GM21360 (cell line): ENCODE data around the gene TOR3A.

ENCODE experiments used
- ATAC-seq: cut with Tn5 transposase; IDR thresholded peaks from one replicate; pipeline ENCODE4 v1.9.1; 2021; ENCODE audit warnings: mild to moderate bottlenecking, moderate library complexity; ENCODE audit not compliant: unreplicated experiment

The TOR3A gene

DNA sequence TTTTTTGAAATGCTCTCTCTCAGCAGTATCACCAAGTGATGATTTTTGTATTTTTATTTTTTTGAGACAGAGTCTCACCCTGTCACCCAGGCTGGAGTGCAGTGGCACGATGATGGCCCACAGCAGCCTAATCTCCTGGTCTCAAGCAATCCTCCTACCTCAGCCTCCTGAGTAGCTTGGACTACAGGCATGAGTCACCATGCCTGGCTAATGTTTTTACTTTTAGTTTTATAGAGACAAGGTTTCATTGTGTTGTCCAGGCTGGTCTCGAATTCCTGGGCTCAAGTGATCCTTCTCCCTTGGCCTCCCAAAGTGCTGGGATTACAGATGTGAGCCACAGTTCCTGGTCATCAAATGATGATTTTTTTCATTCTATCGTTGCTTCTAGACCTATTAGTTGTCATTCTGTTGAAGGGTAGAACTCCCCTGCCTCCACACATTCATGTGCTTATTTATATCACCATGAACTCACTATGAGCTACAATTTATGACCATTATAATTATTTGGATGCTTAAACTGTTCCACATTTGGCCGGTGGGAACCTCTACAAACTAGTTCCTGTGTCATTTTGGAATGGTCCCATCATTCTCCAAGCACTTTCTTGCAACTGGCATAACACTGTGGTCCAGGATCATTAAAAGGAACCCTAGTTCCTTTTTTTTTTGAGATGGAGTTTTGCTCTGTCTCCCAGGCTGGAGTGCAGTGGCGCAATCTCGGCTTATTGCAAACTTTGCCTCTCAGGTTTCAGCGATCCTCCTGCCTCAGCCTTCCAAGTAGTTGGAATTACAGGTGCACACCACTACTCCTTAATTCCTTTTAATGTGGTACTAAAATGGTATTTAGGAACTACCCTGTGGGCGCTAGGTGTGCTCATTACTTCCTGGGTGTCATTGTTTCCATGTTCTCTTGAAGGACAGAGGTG is 20.2 kb upstream of the TOR3A start:
- ATAC-seq: no peak

DNA sequence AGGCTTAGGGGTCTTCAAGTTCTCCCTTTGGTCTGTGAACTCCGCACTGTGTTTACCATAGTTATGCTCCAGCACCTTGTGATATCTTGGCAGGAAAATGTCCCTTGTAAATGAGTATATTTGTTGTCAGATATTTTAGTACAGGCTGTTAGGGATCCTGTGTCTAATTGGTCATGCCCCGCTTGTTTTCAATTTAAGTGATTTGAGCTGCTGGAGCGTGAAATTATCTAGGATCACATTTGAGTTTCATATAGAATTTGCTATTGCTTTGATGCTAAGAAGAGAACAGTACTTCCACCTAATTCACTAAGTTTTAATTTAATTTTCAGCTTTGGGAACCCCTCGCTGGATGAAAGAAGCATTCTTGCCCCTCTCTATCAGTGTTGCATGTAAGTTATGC is 15.4 kb upstream of the TOR3A start:
- ATAC-seq: no peak

DNA sequence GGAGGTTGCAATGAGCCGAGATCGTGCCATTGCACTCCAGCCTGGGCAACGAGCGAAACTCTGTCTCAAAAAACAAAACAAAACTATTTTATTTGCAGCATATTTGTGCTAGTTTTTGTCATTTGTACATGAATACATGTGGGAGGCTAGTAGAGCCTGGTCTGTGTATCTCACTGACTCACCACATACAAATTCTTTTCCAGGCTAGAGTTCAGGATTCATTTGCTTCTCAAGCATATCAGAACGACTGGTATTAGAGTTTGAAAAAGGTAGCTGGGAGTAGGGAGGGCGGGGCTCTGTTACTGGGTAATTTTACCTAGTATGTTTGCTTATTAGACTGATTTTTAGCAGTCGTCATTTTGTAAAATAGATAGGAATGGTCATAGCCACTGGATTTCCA is 4.5 kb upstream of the TOR3A start:
- ATAC-seq: no peak

DNA sequence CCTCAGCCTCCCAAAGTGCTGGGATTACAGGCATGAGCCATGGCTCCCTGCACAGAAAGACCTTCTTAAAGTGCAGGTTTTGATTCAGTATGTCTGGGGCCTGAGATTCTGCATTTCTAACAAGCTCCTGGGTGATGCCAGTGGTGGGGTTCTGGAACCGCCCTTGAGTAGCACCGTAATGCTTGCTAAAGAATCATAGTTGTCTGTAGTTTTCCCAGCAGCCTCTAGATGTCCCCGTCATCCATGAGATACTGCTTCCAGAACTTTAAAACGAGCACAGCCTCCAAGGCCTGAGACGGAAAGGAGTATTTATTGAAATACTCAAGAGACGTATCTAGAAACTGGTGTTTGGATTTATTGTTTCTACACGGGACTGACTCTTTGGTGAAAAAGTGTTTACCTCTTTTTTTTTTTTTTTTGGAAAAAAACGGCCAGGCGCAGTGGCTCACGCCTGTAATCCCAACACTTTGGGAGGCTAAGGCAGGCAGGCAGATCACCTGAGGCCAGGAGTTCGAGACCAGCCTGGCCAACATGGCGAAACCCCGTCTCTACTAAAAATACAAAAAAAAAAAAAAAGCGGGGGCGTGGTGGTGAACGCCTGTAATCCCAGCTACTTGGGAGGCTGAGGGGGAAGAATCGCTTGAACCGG is 2.6 kb upstream of the TOR3A start:
- ATAC-seq: peak; percentile 23

DNA sequence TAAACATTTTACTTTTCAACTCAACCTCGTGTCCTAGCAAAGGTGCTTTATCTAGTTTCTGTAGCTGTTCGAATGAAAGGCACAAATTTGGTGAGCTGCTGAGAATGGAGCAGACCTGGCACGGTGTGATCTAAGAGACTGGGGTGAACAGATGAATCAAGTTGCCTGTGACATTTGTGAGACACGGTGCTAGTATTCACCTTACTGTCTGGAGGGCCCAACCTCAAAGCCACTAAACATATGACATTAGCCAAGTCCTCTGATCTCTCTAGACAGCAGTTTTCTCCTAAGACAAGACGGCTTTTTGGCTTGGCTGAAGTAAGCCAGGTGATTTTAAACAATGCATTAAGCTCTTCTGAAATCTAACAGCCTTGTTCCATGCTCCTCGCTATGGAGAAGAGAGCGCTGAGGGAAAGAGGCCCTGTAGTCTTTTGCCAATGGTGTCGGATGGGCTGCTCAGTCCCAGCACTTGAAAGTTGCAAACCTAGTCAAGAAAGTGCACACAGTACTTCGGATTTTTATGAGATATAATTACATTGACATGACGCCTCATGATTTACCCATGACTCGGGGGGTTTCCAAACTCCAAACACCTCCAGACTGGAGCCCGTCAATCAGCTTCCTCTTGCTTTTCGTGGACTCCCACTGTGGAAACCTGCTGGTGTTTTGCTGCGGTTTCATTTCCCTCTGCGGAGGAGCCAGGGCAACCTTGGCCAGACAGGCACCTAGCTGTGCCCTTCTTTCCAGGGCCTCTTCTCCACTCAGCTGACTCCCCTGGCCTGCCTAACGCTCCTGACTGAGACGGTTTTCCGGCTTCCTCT is 794 bp upstream of the TOR3A start:
- ATAC-seq: peak; percentile 19

DNA sequence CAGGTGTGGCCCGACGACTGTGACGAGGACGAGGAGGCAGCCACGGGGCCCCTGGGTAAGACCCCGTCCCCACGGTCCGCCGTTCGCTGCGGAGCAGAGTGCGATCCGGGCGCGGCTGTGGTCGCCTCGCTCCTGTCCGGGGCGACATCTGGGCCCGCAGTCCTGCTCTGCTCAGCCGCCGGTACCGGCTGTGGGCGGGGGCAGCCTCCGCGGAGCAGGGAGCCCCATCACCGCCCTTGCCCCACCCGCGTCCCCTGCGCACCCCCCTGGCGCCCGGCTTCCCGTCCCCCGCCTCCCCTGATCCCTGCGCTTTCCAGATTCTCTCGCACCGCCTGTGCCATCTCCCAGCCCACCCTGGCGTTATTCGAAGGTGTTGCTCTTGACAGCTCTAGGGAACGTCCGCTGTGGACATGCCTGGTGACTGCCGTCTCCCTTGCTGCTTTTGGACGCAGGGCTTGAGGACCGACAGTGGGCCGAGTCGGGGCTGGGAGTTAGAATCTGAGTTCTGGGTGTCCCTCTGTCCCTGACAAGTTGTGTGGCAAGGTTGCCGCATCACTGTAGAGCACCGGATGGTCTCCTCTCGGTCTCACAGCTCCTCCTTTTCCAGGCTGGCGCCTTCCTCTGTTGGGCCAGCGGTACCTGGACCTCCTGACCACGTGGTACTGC is 596 bp downstream of the TOR3A start:
- peak; percentile 5 for ATAC-seq

DNA sequence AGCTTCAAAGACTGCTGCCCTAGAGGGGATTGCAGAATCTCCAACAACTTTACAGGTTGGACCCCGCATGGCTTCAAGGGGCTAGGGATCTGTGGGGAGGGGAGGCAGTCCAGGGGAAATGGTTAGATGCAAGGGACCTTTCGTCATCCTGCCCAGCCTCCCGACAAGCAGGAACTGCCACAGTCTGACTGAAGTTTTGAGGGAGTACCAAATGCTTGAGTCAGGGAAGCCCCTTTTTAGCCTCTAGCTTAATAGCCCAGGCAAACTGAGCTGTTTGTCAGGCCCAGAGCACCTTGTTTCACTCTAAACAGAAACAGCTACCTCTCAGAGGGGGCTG is 1.1 kb downstream of the TOR3A start:
- ATAC-seq: no peak

DNA sequence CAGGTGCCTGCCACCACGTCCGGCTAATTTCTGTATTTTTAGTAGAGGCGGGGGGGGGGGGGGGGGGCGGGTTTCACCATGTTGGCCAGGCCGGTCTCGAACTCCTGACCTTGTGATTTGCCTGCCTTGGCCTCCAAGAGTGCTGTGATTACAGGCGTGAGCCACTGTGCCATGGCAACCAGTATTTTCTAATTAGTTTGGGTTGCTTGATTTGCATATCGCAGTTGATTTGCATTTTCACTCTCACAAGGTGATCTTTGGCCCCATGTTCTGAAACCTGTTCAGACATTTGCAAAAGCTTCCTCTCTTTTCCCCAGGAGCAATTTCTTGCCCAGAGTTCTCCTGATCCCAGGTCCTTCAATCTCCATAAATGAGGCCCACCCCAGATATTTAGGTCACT is 1.7 kb downstream of the TOR3A start:
- no peak for ATAC-seq

DNA sequence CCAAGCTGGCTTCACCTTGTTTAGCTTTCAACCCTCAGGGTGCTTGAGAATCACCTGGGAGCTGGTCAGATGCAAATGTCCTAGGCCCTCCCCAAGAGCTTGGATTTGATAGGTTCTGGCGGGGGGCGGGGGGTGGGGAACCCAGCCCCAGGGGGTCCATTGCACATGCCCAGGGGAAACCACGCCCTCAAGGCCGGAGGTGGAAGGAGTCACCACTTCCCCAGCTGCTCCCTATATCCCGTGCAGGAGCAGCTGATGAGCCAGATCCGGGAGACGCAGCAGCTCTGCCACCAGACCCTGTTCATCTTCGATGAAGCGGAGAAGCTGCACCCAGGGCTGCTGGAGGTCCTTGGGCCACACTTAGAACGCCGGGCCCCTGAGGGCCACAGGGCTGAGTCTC is 5.8 kb downstream of the TOR3A start:
- ATAC-seq: no peak

DNA sequence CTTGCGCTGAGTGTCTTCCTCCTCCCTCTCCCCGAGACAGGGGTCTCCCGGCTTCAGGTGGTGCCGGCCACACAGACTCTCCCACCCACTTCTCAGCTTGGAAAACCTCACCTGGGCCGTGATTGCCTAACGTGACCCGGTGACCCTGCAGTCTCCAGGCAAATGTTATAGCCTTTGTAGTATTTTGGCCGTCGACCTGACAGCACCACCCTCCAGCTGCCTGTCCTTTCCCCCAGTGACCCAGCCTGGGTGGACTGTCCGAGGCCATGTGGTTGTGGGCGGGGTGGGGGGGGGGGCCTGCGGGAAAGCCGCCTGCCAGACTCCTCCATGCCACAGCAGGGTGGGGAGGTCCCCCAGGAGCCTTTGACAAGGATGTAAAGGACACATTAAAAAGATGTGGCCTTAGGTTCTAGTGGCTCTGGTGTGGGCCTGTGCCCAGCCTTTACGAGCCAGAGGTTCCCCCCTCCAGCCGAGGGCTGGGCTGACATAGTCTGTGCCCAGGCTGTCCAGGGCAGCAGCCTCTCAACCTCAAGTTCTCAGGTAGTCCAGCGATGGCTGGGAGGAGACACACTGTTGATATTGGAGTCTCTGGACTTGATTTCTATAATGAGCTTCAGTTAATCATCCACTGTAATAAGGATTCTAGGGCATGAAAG is 8.1 kb downstream of the TOR3A start:
- no peak for ATAC-seq

DNA sequence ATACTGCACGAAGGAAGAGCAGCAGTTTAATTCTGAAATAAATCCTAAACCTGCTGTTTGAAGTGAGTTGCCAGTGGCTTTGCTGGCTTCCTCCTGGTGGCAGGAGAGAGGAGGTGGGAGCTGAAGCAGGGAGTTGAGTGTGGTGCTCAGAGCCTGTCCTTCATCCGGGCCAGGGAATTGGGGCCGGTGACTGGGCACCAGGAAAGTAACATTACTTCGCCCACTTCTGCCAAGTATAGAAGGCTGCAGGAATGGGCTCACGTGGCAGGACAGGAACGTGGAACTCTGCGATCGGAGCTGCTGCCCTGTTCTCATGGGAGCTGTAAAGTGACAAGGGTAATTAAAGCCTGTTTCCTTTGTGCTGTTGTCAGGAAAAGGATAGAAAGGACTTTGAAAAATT is 8.7 kb downstream of the TOR3A start:
- no peak for ATAC-seq

DNA sequence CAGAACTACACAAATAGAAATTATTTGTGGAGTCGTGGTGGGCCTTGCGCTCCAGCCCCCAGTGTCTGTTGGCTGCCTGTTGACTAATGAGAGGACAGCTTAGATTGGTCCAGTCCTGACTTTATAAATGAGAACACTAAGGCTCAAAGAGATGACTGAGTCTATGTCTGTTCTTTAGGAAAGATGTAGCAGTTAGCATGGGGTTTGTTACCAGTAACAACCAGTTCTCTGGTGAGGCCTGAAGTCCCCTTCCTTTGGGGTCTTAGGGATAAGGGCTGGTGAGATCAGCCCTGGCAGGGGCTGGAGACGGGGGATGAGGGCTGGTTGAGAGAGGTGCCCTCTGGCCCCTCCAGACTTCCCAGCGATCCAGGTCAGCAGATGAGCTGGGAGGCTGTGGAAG is 9.1 kb downstream of the TOR3A start:
- no peak for ATAC-seq

DNA sequence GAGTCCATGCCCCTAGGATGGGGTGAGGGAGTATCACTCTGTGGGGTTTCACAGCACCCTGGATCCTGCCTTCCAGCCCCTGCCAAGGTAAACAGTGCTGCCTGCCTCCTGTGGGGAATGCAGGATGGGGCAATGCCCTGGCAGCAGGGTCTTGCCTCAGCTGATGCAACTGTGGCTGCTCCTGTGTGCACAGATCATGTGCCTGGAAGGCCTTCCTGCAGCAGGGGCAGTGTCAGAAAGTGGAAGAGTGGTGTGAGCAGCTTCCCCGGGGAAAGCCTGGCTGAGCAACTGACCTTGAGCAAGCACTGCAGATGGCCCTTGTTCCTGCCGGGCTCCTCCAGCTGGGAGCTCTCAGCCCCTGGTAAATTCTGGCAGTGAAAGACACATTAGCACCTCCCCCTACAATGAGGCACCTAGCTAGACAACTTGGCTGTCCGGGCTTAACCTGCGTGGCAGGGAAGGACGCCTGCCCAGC is 9.9 kb downstream of the TOR3A start:
- ATAC-seq: no peak

DNA sequence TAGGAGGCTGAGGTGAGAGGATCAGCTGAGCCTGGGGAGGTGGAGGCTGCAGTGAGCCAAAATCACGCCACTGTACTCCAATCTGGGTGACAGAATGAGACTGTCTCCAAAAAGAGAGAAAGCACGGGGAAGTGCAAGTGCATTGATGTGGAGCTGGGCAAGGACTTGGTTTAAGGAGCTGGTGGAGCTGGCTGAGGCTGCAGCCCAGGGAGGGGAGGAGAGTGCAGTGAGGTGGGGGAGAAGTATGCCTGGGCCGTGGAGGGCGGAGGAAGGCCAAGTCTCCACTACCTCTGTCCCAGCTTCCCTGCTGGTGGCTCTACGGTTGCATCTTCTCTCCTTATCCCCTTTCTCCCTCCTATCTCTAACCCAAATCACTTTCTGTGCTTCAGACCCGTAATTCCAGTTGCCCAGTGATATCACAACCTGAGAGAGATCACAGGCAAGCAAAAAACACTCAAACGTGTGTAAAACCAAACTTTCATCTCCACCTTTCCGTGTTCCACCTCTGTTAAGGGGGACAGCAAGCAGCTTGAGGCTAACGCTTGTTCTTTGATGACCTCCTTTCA is 11.1 kb downstream of the TOR3A start:
- no peak for ATAC-seq

DNA sequence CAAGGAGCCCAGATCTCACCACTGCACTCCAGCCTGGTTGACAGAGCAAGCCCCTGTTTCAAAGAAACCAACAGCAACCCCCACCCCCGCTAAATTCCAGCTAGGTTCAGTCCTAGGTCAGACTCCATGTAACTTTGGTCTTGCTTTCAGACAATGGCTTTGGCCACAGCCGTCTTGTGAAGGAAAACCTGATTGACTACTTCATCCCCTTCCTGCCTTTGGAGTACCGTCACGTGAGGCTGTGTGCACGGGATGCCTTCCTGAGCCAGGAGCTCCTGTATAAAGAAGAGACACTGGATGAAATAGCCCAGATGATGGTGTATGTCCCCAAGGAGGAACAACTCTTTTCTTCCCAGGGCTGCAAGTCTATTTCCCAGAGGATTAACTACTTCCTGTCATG is 12.9 kb downstream of the TOR3A start:
- no peak for ATAC-seq

DNA sequence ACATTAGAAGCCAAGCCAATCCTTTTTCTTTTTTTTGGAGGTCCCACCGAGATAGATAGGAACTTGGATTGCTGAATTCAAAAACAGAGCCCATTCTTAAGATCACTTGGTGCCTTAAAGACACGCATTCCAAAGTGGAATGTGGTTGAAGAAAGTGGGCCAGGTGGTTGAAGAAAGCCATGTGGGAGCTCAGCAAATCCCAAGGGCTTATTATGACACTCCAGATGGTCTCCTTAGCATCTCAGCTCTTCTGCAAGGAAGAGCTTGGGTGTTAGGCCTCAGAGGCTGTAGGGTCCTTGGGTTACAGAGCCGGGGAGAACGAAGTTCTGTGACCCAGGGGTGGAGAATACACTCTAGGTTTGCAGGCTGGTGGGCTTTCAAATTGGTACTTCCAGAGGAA is 13.5 kb downstream of the TOR3A start:
- no peak for ATAC-seq

DNA sequence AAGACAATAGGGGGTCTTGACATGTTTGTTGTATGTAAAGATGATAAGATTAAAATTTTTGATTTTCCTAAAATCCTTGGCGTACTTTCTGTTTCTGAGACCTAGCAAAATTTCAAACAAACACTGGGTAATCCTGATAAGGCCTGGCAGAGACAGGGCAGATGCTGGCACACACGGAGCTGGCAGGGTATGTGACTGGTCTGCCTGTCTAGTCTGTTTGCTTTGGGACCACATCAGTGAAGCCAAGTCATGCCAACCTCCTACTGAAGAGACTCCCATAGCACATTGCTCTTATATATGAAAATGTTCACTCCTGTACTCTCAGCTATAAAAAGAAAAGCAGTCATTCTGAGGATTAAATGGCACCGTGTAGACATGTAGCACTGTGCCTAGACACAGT is 14.1 kb downstream of the TOR3A start:
- ATAC-seq: no peak

DNA sequence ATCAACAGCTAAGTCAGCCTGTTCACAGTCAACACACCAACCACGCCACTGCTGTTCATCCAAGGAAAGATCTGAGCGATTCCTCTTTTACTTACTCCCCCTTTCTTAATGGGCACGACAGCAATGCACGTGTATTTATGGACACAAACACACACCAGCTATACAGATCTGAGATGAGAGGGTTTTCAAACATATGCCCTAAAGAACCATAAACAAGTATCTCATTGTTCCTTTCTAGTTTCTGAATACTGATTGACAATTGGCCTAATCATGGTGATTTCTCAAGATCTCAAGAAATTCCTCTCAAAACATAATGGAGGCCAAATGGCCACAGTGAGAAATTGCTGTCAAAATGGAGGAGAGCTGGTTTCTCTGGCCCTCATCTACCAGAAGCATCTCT is 18.0 kb downstream of the TOR3A start:
- no peak for ATAC-seq

DNA sequence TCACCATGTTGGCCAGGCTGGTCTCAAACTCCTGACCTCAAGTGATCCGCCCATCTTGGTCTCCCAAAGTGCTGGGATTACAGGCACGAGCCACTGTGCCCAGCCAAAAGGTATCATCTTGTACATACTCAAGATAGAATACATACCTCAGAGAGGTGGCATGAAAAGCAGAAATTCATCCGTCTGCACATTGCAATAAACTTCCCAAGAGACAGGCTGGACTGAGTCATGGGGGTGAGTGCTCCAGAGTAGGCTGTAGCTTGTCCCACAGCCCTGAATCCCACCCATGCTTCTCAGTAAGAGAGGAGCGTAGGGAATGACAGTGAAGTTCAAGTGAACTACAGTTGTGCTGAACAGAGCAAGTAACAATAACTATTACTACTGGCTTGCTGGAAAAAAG is 19.7 kb downstream of the TOR3A start:
- no peak for ATAC-seq

DNA sequence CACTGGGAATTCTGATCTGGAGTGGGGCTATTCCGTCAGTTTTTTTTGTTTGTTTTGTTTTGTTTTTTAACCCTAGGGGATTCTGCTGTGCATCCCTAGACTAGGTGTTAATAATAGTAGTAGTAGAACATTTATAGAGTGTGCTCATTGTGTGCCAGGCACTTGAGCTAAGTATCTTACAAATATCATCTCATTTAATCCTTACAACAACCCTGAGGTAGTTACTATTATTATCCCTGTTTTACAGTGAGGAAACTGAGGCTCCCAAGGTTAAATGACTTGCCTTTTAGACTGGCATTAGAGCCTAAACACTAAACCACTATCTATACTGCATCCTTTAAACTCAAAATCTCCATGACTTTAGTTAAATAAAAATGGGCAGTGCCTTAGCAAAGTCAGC is 22.1 kb downstream of the TOR3A start:
- ATAC-seq: no peak
